Stimulated activated CD8-positive, alpha-beta memory T cell treated with anti-CD3 and anti-CD28 coated beads, Interleukin-12 subunit alpha, Interleukin-12 subunit beta, amount 100 ng/mL, for 4 hours (primary cell): ENCODE measurements around the gene PPRC1.

Experiments used
- DNase-seq: peaks from one replicate; pipeline ENCODE4 v3.0.0-alpha.2; 2020; ENCODE audit warnings: low read depth

PPRC1 gene

DNA sequence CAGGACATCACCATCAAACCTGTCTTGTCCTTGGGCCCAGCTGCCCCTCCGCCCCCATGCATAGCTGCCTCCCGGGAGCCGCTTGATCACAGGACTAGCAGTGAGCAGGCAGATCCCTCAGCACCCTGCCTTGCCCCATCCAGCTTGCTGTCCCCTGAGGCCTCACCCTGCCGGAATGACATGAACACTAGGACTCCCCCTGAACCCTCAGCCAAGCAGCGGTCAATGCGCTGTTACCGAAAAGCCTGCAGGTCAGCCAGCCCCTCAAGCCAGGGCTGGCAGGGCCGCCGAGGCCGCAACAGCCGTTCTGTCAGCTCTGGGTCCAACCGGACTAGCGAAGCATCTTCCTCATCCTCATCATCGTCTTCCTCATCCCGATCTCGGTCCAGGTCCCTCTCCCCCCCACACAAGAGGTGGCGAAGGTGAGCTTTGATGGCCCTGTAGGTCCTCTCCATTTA lies 14.2 kb downstream of the PPRC1 start:
- DNase-seq, result no peak

GRCh38 chr10:102147561-102147960 lies 14.7 kb downstream of the PPRC1 start:
- no peak for DNase-seq

DNA sequence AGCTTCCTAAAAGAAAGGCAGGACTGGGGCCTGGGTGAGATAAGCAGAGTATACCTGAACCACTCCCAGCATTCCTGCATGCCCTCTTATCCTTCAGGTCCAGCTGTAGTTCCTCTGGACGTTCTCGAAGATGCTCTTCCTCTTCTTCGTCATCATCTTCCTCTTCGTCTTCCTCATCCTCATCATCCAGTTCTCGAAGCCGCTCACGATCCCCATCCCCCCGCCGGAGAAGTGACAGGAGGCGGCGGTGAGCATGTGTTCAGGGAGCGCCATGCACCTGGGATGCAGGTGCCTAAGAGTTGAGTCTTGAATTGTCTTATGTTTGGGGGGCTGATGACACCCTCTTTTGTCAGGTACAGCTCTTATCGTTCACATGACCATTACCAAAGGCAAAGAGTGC lies 15.4 kb downstream of the PPRC1 start:
- DNase-seq, result no peak

DNA sequence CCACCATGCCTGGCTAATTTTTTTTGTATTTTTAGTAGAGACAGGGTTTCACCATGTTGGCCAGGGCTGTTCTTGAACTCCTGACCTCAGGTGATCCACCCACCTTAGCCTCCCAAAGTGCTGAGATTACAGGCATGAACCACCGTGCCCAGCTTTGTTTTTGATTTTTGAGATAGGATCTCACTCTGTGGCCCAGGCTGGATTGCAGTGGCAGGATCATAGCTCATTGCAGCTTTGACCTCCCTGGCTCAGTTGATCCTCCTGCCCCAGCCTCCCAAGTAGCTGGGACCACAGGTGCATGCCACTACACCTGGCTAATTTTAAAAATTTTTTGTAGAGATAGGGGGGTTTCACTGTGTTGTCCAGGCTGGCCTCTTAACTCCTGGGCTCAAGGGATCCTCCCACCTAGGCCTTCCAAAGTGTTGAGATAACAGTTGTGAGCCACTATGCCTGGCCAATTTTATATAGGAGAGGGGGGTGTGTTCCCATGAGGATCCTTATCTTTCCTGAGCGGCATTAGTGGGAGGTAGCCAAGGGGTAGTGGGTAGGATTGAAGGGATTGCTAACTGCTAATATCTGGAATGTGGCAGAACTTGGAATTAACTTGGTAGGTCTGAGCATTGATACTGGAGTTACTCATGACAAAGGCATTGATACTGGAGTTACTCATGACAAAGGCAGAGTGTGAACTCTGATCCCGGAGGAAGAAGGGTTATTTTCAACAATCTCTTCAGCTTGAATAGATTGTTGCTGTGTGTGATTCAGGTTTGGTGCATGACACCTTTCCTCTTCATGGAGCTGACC lies 18.3 kb downstream of the PPRC1 start:
- no peak for DNase-seq

DNA sequence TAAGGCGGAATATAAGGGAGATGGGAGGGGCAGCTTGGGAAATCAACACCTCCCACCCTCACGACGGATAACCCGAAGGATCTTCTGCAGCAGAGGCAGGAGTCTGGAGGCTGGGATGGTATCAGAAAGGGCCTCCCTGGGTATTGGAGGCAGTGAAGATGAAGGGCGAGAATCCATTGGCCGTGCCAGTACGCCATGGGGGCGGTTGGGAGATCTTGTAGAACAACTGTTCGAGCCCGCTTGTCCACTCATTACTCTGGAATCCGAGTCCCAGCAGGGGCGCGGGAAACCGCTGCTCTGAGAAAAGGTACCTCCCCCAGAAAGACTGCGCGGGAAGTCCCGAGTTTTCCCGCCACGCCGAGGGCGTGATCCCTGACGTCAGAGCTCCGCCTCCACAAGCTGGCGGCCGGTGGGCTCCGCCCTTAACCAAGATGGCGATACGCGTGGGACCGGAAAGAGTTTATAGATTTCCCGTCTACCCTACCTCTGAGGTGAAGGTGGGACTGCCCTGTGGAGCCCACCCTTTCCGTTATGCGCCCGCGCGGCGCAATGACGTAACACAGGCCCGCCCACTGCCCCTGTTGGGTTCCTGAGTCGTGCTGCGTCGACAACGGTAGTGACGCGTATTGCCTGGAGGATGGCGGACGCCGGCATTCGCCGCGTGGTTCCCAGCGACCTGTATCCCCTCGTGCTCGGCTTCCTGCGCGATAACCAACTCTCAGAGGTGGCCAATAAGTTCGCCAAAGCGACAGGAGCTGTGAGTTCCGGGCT lies 19.1 kb downstream of the PPRC1 start, which contains the start of gene NOLC1:
TSS of gene NOLC1 (plus strand) at position 616 of the 771 bp plus-strand sequence. CDS start at position 638, 22 bp downstream.
- peak; percentile 100 for DNase-seq

DNA sequence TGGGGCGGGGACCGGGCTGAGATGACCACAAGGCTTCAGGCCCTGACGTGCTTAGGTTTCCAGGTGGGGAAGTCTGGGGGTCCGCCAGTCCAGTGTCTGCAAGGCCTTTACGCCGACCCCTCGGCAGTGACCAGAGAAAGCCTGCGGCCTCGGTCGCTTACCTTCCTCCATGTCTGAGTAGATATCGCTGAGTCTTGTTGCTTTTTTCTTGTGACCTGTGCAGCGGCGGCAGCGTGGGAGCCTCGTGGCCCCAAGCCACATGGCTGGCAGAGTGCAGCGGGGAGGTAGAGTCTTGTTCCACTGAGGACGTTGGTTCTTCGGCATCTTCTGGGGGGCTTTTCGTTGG lies 19.7 kb downstream of the PPRC1 start:
- DNase-seq, result no peak

GRCh38 chr10:102153093-102153620 lies 20.3 kb downstream of the PPRC1 start:
- no peak for DNase-seq

DNA sequence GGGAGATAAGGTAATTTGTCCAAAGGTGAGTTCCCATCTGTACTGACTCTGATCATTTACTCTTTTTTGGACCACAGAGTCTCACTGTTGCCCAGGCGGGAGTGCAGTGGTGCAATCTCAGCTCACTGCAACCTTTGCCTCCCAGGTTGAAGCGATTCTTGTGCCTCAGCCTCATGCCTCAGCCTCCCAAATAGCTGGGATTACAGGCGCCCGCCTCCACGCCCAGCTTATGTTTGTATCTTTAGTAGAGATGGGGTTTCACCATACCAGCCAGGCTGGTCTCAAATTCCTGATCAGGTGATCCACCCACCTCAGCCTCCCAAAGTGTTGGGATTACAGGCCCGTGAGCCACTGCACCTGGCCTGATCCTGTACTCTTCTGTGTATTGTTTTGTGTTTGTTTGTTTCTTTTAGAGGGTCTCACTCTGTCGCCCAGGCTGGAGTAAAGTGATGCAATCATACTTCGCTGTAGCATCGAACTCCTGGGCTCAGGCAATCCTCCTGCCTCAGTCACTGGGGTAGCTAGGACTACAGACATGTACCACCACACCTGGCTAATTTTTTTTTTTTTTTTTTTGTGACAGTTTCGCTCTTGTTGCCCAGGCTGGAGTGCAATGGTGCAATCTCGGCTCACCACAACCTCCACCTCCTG lies 21.8 kb downstream of the PPRC1 start:
- DNase-seq, result no peak

GRCh38 chr10:102157224-102157623 lies 24.4 kb downstream of the PPRC1 start:
- DNase-seq, result no peak

DNA sequence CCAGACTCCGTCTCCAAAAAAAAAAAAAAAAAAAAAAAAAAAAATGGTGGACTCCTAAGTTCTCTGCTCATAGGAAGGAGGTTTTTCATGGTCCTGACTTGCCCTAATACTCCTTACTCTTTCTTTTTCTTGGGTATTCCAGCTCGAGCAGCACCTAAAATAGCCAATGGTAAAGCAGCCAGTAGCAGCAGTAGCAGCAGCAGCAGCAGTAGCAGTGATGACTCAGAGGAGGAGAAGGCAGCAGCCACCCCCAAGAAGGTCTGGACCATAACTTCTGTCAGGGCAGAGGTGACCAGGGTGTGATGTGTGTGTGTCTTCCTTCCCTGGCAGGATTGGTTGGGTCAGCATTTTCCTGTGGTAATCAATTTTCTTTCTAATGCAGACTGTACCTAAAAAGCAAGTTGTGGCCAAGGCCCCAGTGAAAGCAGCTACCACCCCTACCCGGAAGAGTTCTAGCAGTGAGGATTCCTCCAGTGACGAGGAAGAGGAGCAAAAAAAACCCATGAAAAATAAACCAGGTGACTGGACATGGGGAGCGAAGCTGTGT lies 26.3 kb downstream of the PPRC1 start:
- DNase-seq, result no peak

- no peak for DNase-seq
Observed at GRCh38 chr10:102159831-102160230, 27.0 kb downstream of the PPRC1 start.

DNA sequence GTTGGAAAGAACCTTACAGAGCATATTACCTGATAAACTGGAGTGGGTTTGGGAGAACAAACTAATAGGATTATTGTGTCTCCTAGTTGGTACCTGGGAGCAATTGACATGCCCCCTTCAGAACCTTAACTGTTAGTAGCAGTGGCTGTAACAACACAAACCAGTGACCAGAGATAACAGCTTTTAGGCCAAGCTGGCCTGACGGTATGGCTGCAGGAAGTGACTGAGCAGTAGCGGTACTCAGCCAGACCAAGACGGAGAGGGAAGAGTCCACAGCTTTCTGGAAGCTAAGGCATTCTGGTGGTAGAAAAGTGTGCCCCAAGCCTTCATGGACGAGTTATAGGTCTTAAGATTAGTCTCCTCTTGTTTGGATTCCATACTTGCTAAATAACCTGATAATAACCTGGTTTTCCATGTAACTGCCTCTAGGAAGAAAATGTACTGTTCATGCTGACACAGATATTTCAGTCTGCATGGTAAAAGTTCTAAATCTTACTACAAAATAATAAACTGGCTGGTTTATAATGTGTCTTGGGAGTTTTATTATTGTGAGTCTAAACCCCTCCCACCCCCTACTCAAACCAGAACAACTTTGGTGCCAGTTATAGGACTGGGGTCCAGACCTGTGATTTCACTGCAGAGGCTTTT lies 30.6 kb downstream of the PPRC1 start:
- no peak for DNase-seq

GRCh38 chr10:102167861-102168260 lies 35.0 kb downstream of the PPRC1 start:
- no peak for DNase-seq

DNA sequence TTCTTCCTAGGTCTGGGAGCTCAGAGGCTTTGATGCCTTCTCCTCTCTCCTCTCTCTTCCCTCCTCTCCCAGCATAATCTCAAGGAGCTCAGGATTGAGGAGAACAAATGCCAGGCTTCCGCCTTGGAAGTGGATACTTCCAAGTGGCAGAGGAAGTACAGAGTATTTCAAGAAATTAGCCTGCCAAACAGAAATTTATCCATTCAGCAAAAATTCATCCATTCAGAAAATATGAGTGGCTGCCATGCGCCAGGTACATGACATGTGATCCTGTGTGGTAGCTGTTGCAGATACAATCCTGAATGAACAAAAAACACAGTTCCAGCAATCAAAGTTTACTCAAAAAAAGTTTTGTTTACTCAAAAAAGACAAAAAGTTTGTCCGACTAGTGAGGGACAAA lies 37.8 kb downstream of the PPRC1 start:
- DNase-seq, result no peak

DNA sequence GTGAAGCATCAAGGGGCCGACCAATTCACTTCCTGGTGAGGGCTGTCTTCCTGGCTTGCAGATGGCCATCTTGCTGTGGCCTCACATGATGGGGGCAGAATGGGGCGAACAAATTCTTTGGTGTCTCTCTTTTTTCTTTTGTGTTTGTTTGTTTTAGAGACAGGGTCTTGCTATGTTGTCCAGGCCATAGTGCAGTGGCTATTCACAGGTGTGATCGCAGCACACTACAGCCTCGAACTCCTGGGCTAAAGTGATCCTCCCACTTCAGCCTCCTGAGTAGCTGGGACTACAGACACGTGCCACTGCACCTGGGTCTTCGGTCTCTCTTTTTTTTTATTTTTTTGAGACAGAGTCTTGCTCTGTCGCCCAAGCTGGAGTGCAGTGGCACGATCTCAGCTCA lies 39.4 kb downstream of the PPRC1 start:
- no peak for DNase-seq

- no peak for DNase-seq
Observed at GRCh38 chr10:102175415-102175814, 42.6 kb downstream of the PPRC1 start.

GRCh38 chr10:102184606-102185005 lies 51.8 kb downstream of the PPRC1 start:
- no peak for DNase-seq

DNA sequence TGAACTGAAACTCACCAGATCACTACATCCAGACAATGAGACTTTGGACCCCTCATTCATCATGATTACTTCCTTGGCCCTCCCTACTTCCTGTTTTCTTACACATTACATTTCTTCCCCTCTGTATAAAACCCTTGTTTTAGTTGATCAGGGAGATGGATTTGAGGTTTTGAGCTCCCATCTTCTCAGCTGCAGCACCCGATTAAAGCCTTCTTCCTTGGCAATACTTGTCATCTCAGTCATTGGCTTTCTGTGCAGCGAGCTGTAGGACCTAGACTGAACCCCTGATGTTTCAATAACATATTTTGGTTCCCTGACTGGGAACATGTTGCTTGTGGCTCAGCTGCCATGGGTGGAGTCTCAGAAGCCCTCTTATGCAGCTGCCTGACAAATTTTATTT lies 52.4 kb downstream of the PPRC1 start:
- DNase-seq, result no peak

DNA sequence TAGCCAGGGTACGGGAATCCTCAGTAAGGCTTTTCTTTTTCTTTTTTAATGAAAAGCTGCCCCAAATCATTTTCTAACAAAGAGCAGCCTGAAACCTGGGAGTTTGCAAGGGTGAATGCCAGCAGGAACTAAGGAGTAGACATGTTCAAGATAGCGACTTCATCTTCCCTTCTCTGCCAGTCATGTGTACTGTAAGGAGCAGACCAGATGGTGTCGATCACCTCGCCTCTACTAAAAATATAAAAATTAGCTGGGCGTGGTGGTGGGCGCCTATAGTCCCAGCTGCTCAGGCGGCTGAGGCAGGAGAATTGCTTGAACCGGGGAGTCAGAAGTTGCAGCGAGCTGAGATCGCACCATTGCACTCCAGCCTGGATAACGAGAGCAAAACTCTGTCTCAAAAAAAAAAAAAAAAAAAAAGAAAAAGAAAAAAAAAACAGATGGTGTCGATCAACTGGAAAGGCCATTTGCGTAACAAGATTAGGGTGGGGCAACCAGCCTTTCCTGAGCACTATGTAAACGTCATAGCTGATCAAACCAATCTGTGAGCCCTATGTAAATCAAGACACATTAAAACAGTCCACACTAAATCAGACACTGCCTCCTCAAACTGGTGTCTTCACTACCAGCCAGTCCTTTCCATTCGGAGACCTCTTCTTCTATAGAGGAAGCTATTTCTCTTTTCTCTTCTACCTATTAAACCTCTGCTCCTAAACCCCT lies 53.1 kb downstream of the PPRC1 start:
- DNase-seq, result no peak

DNA sequence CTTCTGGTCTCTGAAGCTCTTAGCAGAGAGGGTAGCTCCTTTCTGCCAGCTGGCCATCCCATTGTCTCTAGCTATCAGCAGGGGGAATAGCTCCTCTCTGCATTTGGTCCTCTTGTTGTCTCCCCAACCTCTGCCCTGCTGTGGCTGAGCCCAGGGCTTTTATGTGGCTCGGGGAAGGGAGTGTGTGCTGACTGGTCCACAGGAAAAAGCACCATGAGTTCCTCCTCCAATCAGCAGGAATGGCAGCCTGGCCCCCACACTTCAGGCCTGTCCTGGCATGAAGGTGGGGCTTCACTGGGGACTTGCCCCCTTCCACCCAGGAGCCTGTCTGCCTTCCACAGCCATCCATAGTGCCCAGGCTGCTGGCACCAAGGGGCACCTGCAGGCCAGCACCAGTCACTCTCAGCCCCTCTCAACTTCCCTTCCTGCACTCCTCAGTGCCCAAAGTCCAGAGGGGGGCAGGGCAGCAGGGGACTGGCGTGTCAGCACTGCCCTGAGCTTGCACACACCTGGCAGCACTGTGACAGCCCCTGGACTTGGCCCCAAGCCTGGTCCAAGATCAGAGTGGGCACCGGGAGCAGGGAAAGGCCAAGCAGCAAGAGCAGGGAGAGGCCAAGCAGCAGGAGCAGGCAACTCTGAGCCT lies 55.6 kb downstream of the PPRC1 start:
- DNase-seq, result no peak
